SU-DHL-6 (cell line): ENCODE results near the gene CHI3L2.

ENCODE experiments used
- H2AFZ ChIP-seq: fragments of 200-600 bp; sonication (generic); 2 replicates; pipeline ENCODE4 v1.6.1; 2014; ENCODE audit warnings: low read depth, mild to moderate bottlenecking, moderate library complexity, mixed read lengths, antibody characterized with exemption, low read length; ENCODE audit not compliant: severe bottlenecking
- H3F3A ChIP-seq: fragments of 200-600 bp; shearing (Covaris generic); 2 replicates; pipeline ENCODE4 v1.6.0; 2016; ENCODE audit warnings: antibody characterized with exemption, mild to moderate bottlenecking; ENCODE audit not compliant: insufficient read depth
- H3K27ac ChIP-seq: fragments of 200-600 bp; sonication (generic); 2 replicates; pipeline ENCODE4 v1.5.1; 2016; ENCODE audit warnings: low read depth, mild to moderate bottlenecking, low read length, moderate library complexity, mixed read lengths
- H3K27me3 ChIP-seq: fragments of 200-600 bp; sonication (generic), shearing (Covaris generic); 2 replicates; pipeline ENCODE4 v1.6.0; 2014; ENCODE audit warnings: mild to moderate bottlenecking, low read length
- H3K36me3 ChIP-seq: fragments of 200-600 bp; sonication (generic); 2 replicates; pipeline ENCODE4 v1.6.1; 2014; ENCODE audit warnings: mild to moderate bottlenecking, low read length, mixed read lengths
- H3K4me2 ChIP-seq: fragments of 300-600, 200-600 bp; shearing (Covaris generic), sonication (generic); 2 replicates; pipeline ENCODE4 v1.6.0; 2014; ENCODE audit warnings: low read length, low read depth, mild to moderate bottlenecking; ENCODE audit not compliant: poor library complexity, severe bottlenecking
- H3K4me3 ChIP-seq: fragments of 200-600 bp; sonication (generic); 2 replicates; pipeline ENCODE4 v1.5.1; 2014; ENCODE audit warnings: antibody characterized with exemption, low read length, mild to moderate bottlenecking, mixed read lengths; ENCODE audit not compliant: insufficient read depth, poor library complexity, severe bottlenecking
- H3K79me2 ChIP-seq: fragments of 200-600 bp; sonication (generic); 2 replicates; pipeline ENCODE4 v1.6.1; 2014; ENCODE audit warnings: mild to moderate bottlenecking, low read length, moderate library complexity; ENCODE audit not compliant: insufficient read depth
- H3K9ac ChIP-seq: fragments of 200-600 bp; sonication (generic); 2 replicates; pipeline ENCODE4 v1.7.0; 2014; ENCODE audit warnings: mild to moderate bottlenecking, low read length
- H3K9me2 ChIP-seq: fragments of 200-600 bp; sonication (generic); replicated peaks from 2 replicates; pipeline ENCODE4 v1.6.1; 2014; ENCODE audit warnings: low read length; ENCODE audit not compliant: insufficient read depth
- H3K9me3 ChIP-seq: fragments of 200-600 bp; sonication (generic); 2 replicates; pipeline ENCODE4 v1.6.1; 2014; ENCODE audit warnings: low read length, mixed read lengths; ENCODE audit not compliant: insufficient read depth
- H4K20me1 ChIP-seq: fragments of 200-600 bp; sonication (generic); 2 replicates; pipeline ENCODE4 v1.6.1; 2014; ENCODE audit warnings: low read depth, mild to moderate bottlenecking, antibody characterized with exemption, low read length, moderate library complexity, mixed read lengths
- CTCF ChIP-seq: fragments of 200-600 bp; sonication (generic); IDR thresholded peaks from one replicate; pipeline ENCODE4 v1.5.1; 2017; ENCODE audit warnings: antibody characterized with exemption, mild to moderate bottlenecking, low read length, moderate library complexity; ENCODE audit not compliant: insufficient read depth, poor library complexity, severe bottlenecking
- EZH2phosphoT487 ChIP-seq: fragments of 200-600 bp; sonication (generic), shearing (Covaris generic); conservative IDR thresholded peaks from 2 replicates; pipeline ENCODE4 v1.6.1; 2018; ENCODE audit warnings: mild to moderate bottlenecking, antibody characterized with exemption, low read length, moderate library complexity, mixed read lengths

Gene CHI3L2

GRCh38 chr1:111281411-111281810 lies 53.9 kb downstream of the CHI3L2 start:
- Histone ChIP-seq H3K36me3 (no peaks in the 10 kb centered on the region), H3K9me2 (no peaks in the 10 kb centered on the region)

GRCh38 chr1:111283838-111284237 lies 56.3 kb downstream of the CHI3L2 start:
- TF ChIP-seq EZH2phosphoT487 (no peak), CTCF (no peak)
- no peaks in the 10 kb centered on the region for H3K27me3 ChIP-seq

More at GRCh38 chr1:111281411-111281810, 53.9 kb downstream of the CHI3L2 start:
- Histone ChIP-seq H2AFZ (no peak overlapping the region), H3K27ac (no peak overlapping the region), H3K9ac (no peak overlapping the region), H4K20me1 (no peaks in the 10 kb centered on the region), H3K4me3 (no peak overlapping the region), H3K27me3 (no peaks in the 10 kb centered on the region), H3K79me2 (no peaks in the 10 kb centered on the region), H3F3A (no peaks in the 10 kb centered on the region), H3K9me3 (no peaks in the 10 kb centered on the region), H3K4me2 (no peak overlapping the region)
- TF ChIP-seq CTCF = no peak
- no peak for TF ChIP-seq EZH2phosphoT487

GRCh38 chr1:111285879-111286278 lies 58.4 kb downstream of the CHI3L2 start:
- H3K9ac ChIP-seq = no peak overlapping the region
- H2AFZ ChIP-seq = no peak overlapping the region
- no peaks in the 10 kb centered on the region for H3K79me2 ChIP-seq
- no peak overlapping the region for H3K4me3 ChIP-seq
- H3F3A ChIP-seq = no peaks in the 10 kb centered on the region
- H3K9me2 ChIP-seq = no peaks in the 10 kb centered on the region
- H3K9me3 ChIP-seq = no peaks in the 10 kb centered on the region
- no peaks in the 10 kb centered on the region for H4K20me1 ChIP-seq
- no peak overlapping the region for H3K4me2 ChIP-seq
- TF ChIP-seq CTCF (no peak), EZH2phosphoT487 (no peak)
- no peaks in the 10 kb centered on the region for H3K27me3 ChIP-seq
- no peak overlapping the region for H3K27ac ChIP-seq
- H3K36me3 ChIP-seq = no peaks in the 10 kb centered on the region

More at GRCh38 chr1:111283838-111284237, 56.3 kb downstream of the CHI3L2 start:
- Histone ChIP-seq H3K9ac (no peak overlapping the region), H2AFZ (no peak overlapping the region), H4K20me1 (no peaks in the 10 kb centered on the region), H3K4me3 (no peak overlapping the region), H3K4me2 (no peak overlapping the region), H3F3A (no peaks in the 10 kb centered on the region), H3K79me2 (no peaks in the 10 kb centered on the region), H3K9me3 (no peaks in the 10 kb centered on the region), H3K9me2 (no peaks in the 10 kb centered on the region), H3K27ac (no peak overlapping the region), H3K36me3 (no peaks in the 10 kb centered on the region)

DNA sequence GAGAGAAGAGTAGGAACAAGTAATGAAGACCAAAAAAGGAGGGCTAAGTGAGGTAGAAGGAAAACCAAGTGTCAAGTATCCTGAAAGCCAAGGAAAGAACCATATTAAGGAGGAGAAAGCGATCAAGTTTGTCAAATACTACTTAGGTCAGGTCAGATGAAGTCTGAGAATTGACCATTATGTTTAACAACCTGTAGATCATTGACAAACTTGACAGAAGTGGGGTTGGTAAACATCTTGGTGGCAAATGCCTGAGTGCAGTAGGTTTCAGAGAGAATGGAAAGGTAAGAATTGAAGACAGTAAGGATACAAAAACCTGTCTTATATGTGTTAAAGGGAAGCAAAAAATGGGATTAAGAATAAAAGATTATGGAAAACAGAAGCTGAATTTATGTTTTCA lies 59.4 kb downstream of the CHI3L2 start:
- Histone ChIP-seq H3K27ac (no peak overlapping the region), H4K20me1 (no peaks in the 10 kb centered on the region), H3K9ac (no peak overlapping the region), H3K9me3 (no peaks in the 10 kb centered on the region), H2AFZ (no peak overlapping the region), H3K27me3 (no peaks in the 10 kb centered on the region), H3K9me2 (no peaks in the 10 kb centered on the region), H3K4me2 (no peak overlapping the region), H3K36me3 (no peaks in the 10 kb centered on the region), H3K4me3 (no peak overlapping the region), H3F3A (no peaks in the 10 kb centered on the region), H3K79me2 (no peaks in the 10 kb centered on the region)
- TF ChIP-seq EZH2phosphoT487 (no peak), CTCF (no peak)
